NOMO-1 treated with DMSO at 0.1 percent for 48 hours (cell line): ENCODE results near the gene RTN3.

Experiments
- DNase-seq: peaks from one replicate; lab custom pipeline; 2025; ENCODE audit not compliant: unreplicated experiment; lab: John Stamatoyannopoulos, UW

Gene RTN3

GRCh38 chr11:63736864-63737263, 55.6 kb downstream of the RTN3 start:
- DNase-seq = no peak

- no peak for DNase-seq
Measured at GRCh38 chr11:63737718-63738117, 56.4 kb downstream of the RTN3 start.

- DNase-seq = peak; percentile 57
Measured at GRCh38 chr11:63738720-63739360, 57.5 kb downstream of the RTN3 start.

- peak; percentile 5 for DNase-seq
Measured at GRCh38 chr11:63745304-63746170, 64.2 kb downstream of the RTN3 start.

- no peak for DNase-seq
Measured at GRCh38 chr11:63747011-63747410, 65.7 kb downstream of the RTN3 start.

GRCh38 chr11:63749624-63750023, 68.3 kb downstream of the RTN3 start:
- no peak for DNase-seq

- no peak for DNase-seq
Measured at GRCh38 chr11:63756919-63757761, 75.8 kb downstream of the RTN3 start.

- DNase-seq = no peak
Measured at GRCh38 chr11:63760487-63761079, 79.3 kb downstream of the RTN3 start.

- no peak for DNase-seq
Measured at GRCh38 chr11:63761188-63761587, 79.9 kb downstream of the RTN3 start.

GRCh38 chr11:63761931-63762653, 80.8 kb downstream of the RTN3 start:
- DNase-seq = no peak

GRCh38 chr11:63762654-63763495, 81.6 kb downstream of the RTN3 start:
- no peak for DNase-seq

GRCh38 chr11:63763496-63764339, 82.4 kb downstream of the RTN3 start:
- DNase-seq = no peak

GRCh38 chr11:63764340-63764678, 83.0 kb downstream of the RTN3 start:
- DNase-seq = no peak

GRCh38 chr11:63764679-63765647, 83.7 kb downstream of the RTN3 start:
- DNase-seq = no peak

GRCh38 chr11:63765688-63766241, 84.5 kb downstream of the RTN3 start:
- no peak for DNase-seq

- no peak for DNase-seq
Measured at GRCh38 chr11:63766531-63767235, 85.4 kb downstream of the RTN3 start.

GRCh38 chr11:63767267-63767564, 85.9 kb downstream of the RTN3 start:
- no peak for DNase-seq
